Esophagus squamous epithelium (tissue), 4 donors: ENCODE data around the gene FOXP4.

Experiments used
- CTCF ChIP-seq, 6 experiments: fragments of 450-650 bp in 4 of 6; fragments of 200-600 bp in 2 of 6; sonication (generic) in 2 of 6; IDR thresholded peaks; one replicate each; pipeline ENCODE4 v1.5.1; 2016 to 2019; ENCODE audit warnings: antibody characterized with exemption in 6 of 6, mild to moderate bottlenecking in 4 of 6, moderate library complexity in 4 of 6
- POLR2A ChIP-seq, 4 donors: fragments of 450-650 bp; IDR thresholded peaks; one replicate each; pipeline ENCODE4 v1.6.1; 2017; ENCODE audit warnings: antibody characterized with exemption in 4 of 4, mild to moderate bottlenecking in 4 of 4, moderate library complexity in 3 of 4

DNA sequence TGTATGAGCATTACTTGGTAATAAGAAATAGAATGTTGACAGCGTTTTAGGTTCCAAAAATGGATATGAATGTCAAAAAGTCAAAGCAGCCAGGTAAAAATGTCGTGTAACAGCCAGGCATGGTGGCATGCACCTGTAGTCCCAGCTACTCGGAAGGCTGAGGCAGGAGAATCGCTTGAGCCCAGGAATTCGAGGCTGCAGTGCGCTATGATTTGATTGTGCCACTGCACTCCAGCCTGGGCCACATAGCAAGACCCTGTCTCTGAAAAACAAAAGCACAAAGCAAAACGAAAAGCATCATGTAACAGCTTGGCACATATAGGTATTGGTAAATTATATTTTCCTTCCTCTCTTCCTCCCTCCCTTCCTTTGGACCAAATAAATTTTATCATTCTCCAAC is 16.2 kb upstream of the FOXP4 start:
- no peak for TF ChIP-seq CTCF (IDR thresholded peaks at IDR 0.05)
- TF ChIP-seq POLR2A (IDR thresholded peaks at IDR 0.05) = no peak
